Gastroesophageal sphincter (tissue), 3 donors: Measurements from ENCODE around the gene TMEM151A.
"Not testable (repeated sequence)": the region's sequence is repeated elsewhere in the genome, so short reads cannot be mapped to it uniquely, and the experiment has no call there.

ENCODE experiments used
- POLR2A ChIP-seq, 2 donors: fragments of 450-650 bp; IDR thresholded peaks; one replicate each; pipeline ENCODE4 v1.6.1; 2017; ENCODE audit warnings: antibody characterized with exemption in 2 of 2, mild to moderate bottlenecking in 2 of 2, moderate library complexity in 1 of 2
- TF ChIP-seq, protein P1 (sequence below), 4 experiments: fragments of 200-600 bp in 2 of 4; fragments of 450-650 bp in 2 of 4; sonication (generic) in 1 of 4; IDR thresholded peaks; one replicate each; pipeline ENCODE4 v1.5.1; 2017 to 2019; ENCODE audit warnings: antibody characterized with exemption in 4 of 4, mild to moderate bottlenecking in 2 of 4, moderate library complexity in 2 of 4

DNA sequence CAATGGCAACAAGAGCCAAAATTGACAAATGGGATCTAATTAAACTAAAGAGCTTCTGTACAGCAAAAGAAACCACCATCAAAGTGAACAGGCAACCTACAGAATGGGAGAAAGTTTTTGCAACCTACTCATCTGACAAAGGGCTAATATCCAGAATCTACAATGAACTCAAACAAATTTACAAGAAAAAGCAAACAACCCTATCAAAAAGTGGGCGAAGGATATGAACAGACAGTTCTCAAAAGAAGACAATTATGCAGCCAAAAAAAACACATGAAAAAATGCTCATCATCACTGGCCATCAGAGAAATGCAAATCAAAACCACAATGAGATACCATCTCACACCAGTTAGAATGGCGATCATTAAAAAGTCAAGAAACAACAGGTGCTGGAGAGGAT, 28.6 kb downstream of the TMEM151A start:
- not testable (repeated sequence) for TF ChIP-seq POLR2A (IDR thresholded peaks at IDR 0.05)
- TF ChIP-seq, protein P1, sequence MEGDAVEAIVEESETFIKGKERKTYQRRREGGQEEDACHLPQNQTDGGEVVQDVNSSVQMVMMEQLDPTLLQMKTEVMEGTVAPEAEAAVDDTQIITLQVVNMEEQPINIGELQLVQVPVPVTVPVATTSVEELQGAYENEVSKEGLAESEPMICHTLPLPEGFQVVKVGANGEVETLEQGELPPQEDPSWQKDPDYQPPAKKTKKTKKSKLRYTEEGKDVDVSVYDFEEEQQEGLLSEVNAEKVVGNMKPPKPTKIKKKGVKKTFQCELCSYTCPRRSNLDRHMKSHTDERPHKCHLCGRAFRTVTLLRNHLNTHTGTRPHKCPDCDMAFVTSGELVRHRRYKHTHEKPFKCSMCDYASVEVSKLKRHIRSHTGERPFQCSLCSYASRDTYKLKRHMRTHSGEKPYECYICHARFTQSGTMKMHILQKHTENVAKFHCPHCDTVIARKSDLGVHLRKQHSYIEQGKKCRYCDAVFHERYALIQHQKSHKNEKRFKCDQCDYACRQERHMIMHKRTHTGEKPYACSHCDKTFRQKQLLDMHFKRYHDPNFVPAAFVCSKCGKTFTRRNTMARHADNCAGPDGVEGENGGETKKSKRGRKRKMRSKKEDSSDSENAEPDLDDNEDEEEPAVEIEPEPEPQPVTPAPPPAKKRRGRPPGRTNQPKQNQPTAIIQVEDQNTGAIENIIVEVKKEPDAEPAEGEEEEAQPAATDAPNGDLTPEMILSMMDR (IDR thresholded peaks at IDR 0.05), result not testable (repeated sequence)
